ENCODE measurements around the gene PSMD7. TPM values are rescaled to one million over a fixed set of nuclear protein-coding genes. Genes with fewer than 3 reads are reported as not detected.

Gene PSMD7
- total RNA-seq = 10 to 100 TPM; 39.2 to 53.3 (median 45.2) TPM
- long read RNA-seq, transcript PSMD7-201 (7 exons, 1,670 nt) = major isoform, 30 of 38 reads
- long read RNA-seq, partial matches to known transcripts = 5 of 38 reads
- long read RNA-seq, other reads (novel, unspliced or antisense) = 3 of 38 reads

GRCh38 chr16:74296432-74297144, at the start of gene PSMD7:
Gene PSMD7, plus strand, starts transcription at chr16:74296814. Its CDS starts 101 bp downstream, at chr16:74296915.
- TF ChIP-seq POLR2A (IDR thresholded peaks at IDR 0.05) (peak; percentile 84), CTCF (IDR thresholded peaks at IDR 0.05) (no peak)
- peak; percentile 93 to 97 (median 96) for ATAC-seq
- 0% methylated on average over 24 of the region's 60 CpGs for WGBS (ENCODE audit: insufficient coverage, low coverage, low lambda C conversion rate, missing lambda C conversion rate)

GRCh38 chr16:74249254-74249653, 47.4 kb upstream of the PSMD7 start:
- H3K36me3 ChIP-seq = no peaks in the 10 kb centered on the region
- H3K27me3 ChIP-seq = no peaks in the 10 kb centered on the region
- H3K4me1 ChIP-seq = no peaks in the 10 kb centered on the region
- no peak overlapping the region for H3K4me3 ChIP-seq
- no peaks in the 10 kb centered on the region for H3K9me3 ChIP-seq
- intact Hi-C loops (cut with DNase I) = no loop called here
- WGBS (ENCODE audit: insufficient coverage, low coverage, low lambda C conversion rate, missing lambda C conversion rate) = 66% methylated on average over 4 of the region's 4 CpGs
- no peak overlapping the region for H3K27ac ChIP-seq
- ATAC-seq (no peak), DNase-seq (no peak)
- no peak for TF ChIP-seq CTCF (IDR thresholded peaks at IDR 0.05)
- no peak for TF ChIP-seq POLR2A (IDR thresholded peaks at IDR 0.05)

More at GRCh38 chr16:74296432-74297144, at the start of gene PSMD7:
- DNase-seq = peak; percentile 94 to 95 (median 95)
- intact Hi-C loops (cut with DNase I) = no loop called here
- H3K27me3 ChIP-seq = no peaks in the 10 kb centered on the region
- peak within 1 kb of the TSS; percentile 83 to 95 (median 91) for H3K27ac ChIP-seq
- peak within 1 kb of the TSS; percentile 75 to 98 (median 84) for H3K4me3 ChIP-seq
- peaks cover 0 to 21% (median 9%) of the 10 kb centered on the region in 4 donors for H3K4me1 ChIP-seq
- H3K36me3 ChIP-seq = peaks cover 0 to 25% (median 12%) of the 10 kb centered on the region in 4 donors
- no peaks in the 10 kb centered on the region for H3K9me3 ChIP-seq

- WGBS (ENCODE audit: insufficient coverage, low coverage, low lambda C conversion rate, missing lambda C conversion rate) = 52% methylated on average over 1 of the region's 1 CpG
- Histone ChIP-seq H3K4me3 (no peak overlapping the region), H3K9me3 (no peaks in the 10 kb centered on the region), H3K4me1 (no peaks in the 10 kb centered on the region), H3K27me3 (no peaks in the 10 kb centered on the region), H3K27ac (no peak overlapping the region), H3K36me3 (no peaks in the 10 kb centered on the region)
- intact Hi-C loops (cut with DNase I) = no loop called here
- DNase-seq (no peak), ATAC-seq (no peak)
- TF ChIP-seq POLR2A (IDR thresholded peaks at IDR 0.05) (no peak), CTCF (IDR thresholded peaks at IDR 0.05) (no peak)
These were observed 46.8 kb upstream of the PSMD7 start for GRCh38 chr16:74249846-74250245.

GRCh38 chr16:74252329-74252728, 44.3 kb upstream of the PSMD7 start:
- DNase-seq (no peak), ATAC-seq (no peak)
- H3K4me3 ChIP-seq = no peak overlapping the region
- intact Hi-C loops (cut with DNase I) = no loop called here
- no peaks in the 10 kb centered on the region for H3K9me3 ChIP-seq
- no peaks in the 10 kb centered on the region for H3K4me1 ChIP-seq
- H3K27me3 ChIP-seq = no peaks in the 10 kb centered on the region
- TF ChIP-seq POLR2A (IDR thresholded peaks at IDR 0.05) = no peak
- no peak for TF ChIP-seq CTCF (IDR thresholded peaks at IDR 0.05)
- 50% methylated on average over 2 of the region's 3 CpGs for WGBS (ENCODE audit: insufficient coverage, low coverage, low lambda C conversion rate, missing lambda C conversion rate)
- no peaks in the 10 kb centered on the region for H3K36me3 ChIP-seq
- H3K27ac ChIP-seq = no peak overlapping the region
